Karpas-422 (cell line): ENCODE measurements around the gene TMEM121B. TPM values are rescaled to one million over a fixed set of nuclear protein-coding genes. Genes with fewer than 3 reads are reported as not detected.

Experiments
- DNase-seq: peaks from one replicate; pipeline ENCODE4 v3.0.0-alpha.2; 2015
- H2AFZ ChIP-seq: fragments of 200-600 bp; sonication (generic); 2 replicates; pipeline ENCODE4 v1.6.1; 2014; ENCODE audit warnings: antibody characterized with exemption, low read length, mixed read lengths
- H3K27ac ChIP-seq: fragments of 200-600 bp; sonication (generic); 2 replicates; pipeline ENCODE4 v1.5.1; 2014; ENCODE audit warnings: mild to moderate bottlenecking, low read length, moderate library complexity
- H3K27me3 ChIP-seq: fragments of 200-600 bp; sonication (generic); 2 replicates; pipeline ENCODE4 v1.6.1; 2014; ENCODE audit warnings: low read length, mixed read lengths
- H3K36me3 ChIP-seq: fragments of 200-600 bp; sonication (generic); 2 replicates; pipeline ENCODE4 v1.6.1; 2014; ENCODE audit warnings: low read length, mixed read lengths; ENCODE audit not compliant: insufficient read depth
- H3K4me1 ChIP-seq: fragments of 200-600 bp; sonication (generic); 2 replicates; pipeline ENCODE4 v1.6.1; 2014; ENCODE audit warnings: mild to moderate bottlenecking, low read length, mixed read lengths
- H3K4me2 ChIP-seq: fragments of 200-600 bp; sonication (generic); 2 replicates; pipeline ENCODE4 v1.6.1; 2014; ENCODE audit warnings: low read length, low read depth, mild to moderate bottlenecking; ENCODE audit not compliant: poor library complexity, severe bottlenecking
- H3K4me3 ChIP-seq: fragments of 200-600 bp; sonication (generic); 2 replicates; pipeline ENCODE4 v1.5.1; 2014; ENCODE audit warnings: mild to moderate bottlenecking, antibody characterized with exemption, low read length, mixed read lengths
- H3K79me2 ChIP-seq: fragments of 200-600 bp; sonication (generic); 2 replicates; pipeline ENCODE4 v1.6.1; 2014; ENCODE audit warnings: mild to moderate bottlenecking, low read length, mixed read lengths
- H3K9ac ChIP-seq: fragments of 200-600 bp; sonication (generic); 2 replicates; pipeline ENCODE4 v1.6.0; 2014; ENCODE audit warnings: low read length
- H3K9me2 ChIP-seq: fragments of 200-600 bp; sonication (generic), shearing (Covaris generic); replicated peaks from 2 replicates; pipeline ENCODE4 v1.6.0; 2014; ENCODE audit warnings: mild to moderate bottlenecking, low read length, moderate library complexity; ENCODE audit not compliant: insufficient read depth
- H3K9me3 ChIP-seq: fragments of 300-700, 200-600 bp; sonication (generic); 2 replicates; pipeline ENCODE4 v1.6.1; 2014; ENCODE audit warnings: low read length, mixed read lengths
- H4K20me1 ChIP-seq: fragments of 200-600 bp; sonication (generic); 2 replicates; pipeline ENCODE4 v1.6.1; 2014; ENCODE audit warnings: mild to moderate bottlenecking, antibody characterized with exemption, low read length, low read depth; ENCODE audit not compliant: insufficient read depth
- total RNA-seq: library from RNA; depleted of rRNA; stranded (reverse); fragments of >200 nt; shearing (Covaris generic); gene quantifications from 2 replicates; pipeline ENCODE4 v1.2.3, GENCODE V29; 2014; ENCODE audit warnings: low replicate concordance

Gene TMEM121B
- total RNA-seq, 1 experiment from 2014 or later, result 0.04 TPM

DNA sequence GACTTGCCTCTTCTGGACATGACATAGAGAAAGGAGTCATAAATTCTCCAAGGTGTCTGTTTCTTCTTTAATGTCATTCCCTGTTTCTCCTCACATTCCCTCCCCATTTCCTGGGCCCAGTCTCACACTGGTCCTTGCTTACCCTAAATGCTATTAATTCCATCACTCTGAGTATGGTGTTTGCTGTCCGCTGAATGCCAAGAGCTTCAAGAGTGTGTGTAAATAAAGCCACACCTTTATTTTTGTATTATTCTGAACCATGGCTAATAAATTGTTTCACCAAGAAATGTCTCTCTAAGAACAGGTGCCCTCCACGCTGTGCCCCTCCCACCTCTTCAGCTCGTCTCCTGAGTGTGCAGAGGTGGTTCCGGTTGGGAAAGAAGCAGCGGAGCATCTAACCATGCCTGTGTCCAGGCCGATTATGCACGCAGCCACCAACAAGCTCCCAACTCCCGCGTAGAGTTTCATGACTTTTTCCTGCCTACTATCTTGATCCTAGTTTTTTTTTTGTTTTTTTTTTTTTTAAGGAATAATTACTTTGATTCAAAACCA is 8.6 kb downstream of the TMEM121B start:
- H3K4me1 ChIP-seq, result no peaks in the 10 kb centered on the region
- no peak overlapping the region for H3K4me2 ChIP-seq
- no peaks in the 10 kb centered on the region for H3K36me3 ChIP-seq
- H3K27ac ChIP-seq, result no peak overlapping the region
- H2AFZ ChIP-seq, result no peak overlapping the region
- H4K20me1 ChIP-seq, result peaks cover 4% of the 10 kb centered on the region; the same call in 1 of the 2 replicates
- no peaks in the 10 kb centered on the region for H3K79me2 ChIP-seq
- H3K4me3 ChIP-seq, result no peak overlapping the region
- H3K9me3 ChIP-seq, result no peaks in the 10 kb centered on the region
- H3K27me3 ChIP-seq, result no peaks in the 10 kb centered on the region
- no peak overlapping the region for H3K9ac ChIP-seq
- no peak for DNase-seq
- H3K9me2 ChIP-seq, result no peaks in the 10 kb centered on the region

DNA sequence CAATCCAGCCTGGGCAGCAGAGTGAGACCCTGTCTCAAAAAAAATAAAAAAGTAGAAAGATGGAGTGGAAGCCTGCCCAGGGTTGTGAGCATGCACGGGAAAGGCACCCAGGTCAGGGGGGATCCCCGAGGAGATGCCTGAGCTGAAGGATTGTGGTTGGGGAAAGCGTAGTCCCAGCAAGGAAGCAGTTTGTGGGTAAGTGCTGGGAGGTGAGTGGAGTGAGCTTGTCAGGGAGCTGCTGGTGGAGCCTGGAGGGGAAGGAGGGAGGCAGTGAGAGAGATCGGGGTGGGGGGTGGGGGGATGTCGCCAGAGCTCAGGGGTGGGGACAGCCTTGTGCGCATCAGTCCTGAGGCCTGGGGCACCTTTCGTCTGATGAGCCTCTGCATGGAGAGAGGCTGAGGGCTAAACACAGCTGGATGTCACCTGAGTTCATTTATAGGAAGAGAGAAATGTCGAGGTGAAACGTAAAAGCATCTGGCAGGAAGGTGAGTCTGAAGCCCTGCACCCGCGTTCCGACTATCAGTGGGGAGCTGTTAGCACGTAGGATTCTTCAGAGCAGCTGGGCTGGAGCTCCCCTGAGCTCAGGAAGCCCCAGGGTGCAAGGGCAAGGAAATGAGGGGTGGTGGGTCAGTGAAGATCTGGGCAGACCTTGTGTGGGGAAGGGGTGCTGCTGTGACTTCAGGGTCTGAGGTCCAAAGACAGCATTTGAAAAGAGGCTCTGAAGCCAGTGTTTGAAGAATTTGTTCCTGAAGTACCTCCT is 10.2 kb downstream of the TMEM121B start:
- Histone ChIP-seq H3K4me1 (no peaks in the 10 kb centered on the region), H4K20me1 (peaks cover 4% of the 10 kb centered on the region; the same call in 1 of the 2 replicates), H3K9me2 (no peaks in the 10 kb centered on the region), H3K27ac (no peak overlapping the region), H2AFZ (no peak overlapping the region), H3K4me2 (no peak overlapping the region), H3K36me3 (no peaks in the 10 kb centered on the region), H3K4me3 (no peak overlapping the region), H3K79me2 (no peaks in the 10 kb centered on the region), H3K9me3 (no peaks in the 10 kb centered on the region), H3K9ac (no peak overlapping the region), H3K27me3 (no peaks in the 10 kb centered on the region)
- DNase-seq, result no peak

DNA sequence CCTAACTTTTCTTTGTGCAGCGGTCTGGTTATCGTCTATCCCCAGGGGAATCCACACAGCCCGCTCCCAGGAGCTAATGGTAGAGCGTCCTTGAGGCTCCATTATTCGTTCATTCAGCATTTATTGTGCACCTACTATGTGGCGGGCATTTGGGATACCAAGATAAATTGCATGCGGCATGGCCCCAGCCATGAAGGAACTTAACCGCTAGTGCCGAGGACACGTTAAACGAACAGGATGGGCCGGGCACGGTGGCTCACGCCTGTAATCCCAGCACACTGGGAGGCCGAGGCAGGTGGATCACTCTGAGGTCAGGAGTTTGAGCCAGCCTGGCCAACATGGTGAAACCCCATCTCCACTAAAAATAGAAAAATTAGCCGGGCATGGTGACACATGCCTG is 11.2 kb downstream of the TMEM121B start:
- no peak for DNase-seq
- Histone ChIP-seq H3K27me3 (no peaks in the 10 kb centered on the region), H3K4me3 (no peak overlapping the region), H3K27ac (no peak overlapping the region), H4K20me1 (peaks cover 4% of the 10 kb centered on the region; the same call in 1 of the 2 replicates), H3K9ac (no peak overlapping the region), H3K9me3 (no peaks in the 10 kb centered on the region), H3K36me3 (no peaks in the 10 kb centered on the region), H3K4me1 (peaks cover 1% of the 10 kb centered on the region; the same call in 1 of the 2 replicates), H2AFZ (no peak overlapping the region), H3K79me2 (no peaks in the 10 kb centered on the region), H3K9me2 (no peaks in the 10 kb centered on the region), H3K4me2 (no peak overlapping the region)

DNA sequence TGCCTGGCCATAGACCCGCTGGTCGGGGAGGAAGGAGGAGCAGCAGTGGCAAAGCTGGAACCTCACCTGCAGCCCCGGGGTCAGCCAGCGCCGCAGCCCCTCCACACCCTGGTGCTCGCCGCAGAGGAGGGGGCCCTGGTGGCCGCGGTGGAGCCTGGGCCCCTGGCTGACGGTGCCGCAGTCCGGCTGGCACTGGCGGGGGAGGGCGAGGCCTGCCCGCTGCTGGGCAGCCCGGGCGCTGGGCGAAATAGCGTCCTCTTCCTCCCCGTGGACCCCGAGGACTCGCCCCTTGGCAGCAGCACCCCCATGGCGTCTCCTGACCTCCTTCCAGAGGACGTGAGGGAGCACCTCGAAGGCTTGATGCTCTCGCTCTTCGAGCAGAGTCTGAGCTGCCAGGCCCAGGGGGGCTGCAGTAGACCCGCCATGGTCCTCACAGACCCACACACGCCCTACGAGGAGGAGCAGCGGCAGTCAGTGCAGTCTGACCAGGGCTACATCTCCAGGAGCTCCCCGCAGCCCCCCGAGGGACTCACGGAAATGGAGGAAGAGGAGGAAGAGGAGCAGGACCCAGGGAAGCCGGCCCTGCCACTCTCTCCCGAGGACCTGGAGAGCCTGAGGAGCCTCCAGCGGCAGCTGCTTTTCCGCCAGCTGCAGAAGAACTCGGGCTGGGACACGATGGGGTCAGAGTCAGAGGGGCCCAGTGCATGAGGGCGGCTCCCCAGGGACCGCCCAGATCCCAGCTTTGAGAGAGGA is 11.9 kb downstream of the TMEM121B start:
- Histone ChIP-seq H3K9me3 (no peaks in the 10 kb centered on the region), H3K36me3 (no peaks in the 10 kb centered on the region), H3K4me3 (no peak overlapping the region), H3K79me2 (no peaks in the 10 kb centered on the region), H2AFZ (no peak overlapping the region), H3K27me3 (no peaks in the 10 kb centered on the region), H3K4me1 (peaks cover 7% of the 10 kb centered on the region), H3K4me2 (no peak overlapping the region), H3K27ac (no peak overlapping the region), H4K20me1 (peaks cover 4% of the 10 kb centered on the region; the same call in 1 of the 2 replicates), H3K9ac (no peak overlapping the region), H3K9me2 (no peaks in the 10 kb centered on the region)
- DNase-seq, result no peak

DNA sequence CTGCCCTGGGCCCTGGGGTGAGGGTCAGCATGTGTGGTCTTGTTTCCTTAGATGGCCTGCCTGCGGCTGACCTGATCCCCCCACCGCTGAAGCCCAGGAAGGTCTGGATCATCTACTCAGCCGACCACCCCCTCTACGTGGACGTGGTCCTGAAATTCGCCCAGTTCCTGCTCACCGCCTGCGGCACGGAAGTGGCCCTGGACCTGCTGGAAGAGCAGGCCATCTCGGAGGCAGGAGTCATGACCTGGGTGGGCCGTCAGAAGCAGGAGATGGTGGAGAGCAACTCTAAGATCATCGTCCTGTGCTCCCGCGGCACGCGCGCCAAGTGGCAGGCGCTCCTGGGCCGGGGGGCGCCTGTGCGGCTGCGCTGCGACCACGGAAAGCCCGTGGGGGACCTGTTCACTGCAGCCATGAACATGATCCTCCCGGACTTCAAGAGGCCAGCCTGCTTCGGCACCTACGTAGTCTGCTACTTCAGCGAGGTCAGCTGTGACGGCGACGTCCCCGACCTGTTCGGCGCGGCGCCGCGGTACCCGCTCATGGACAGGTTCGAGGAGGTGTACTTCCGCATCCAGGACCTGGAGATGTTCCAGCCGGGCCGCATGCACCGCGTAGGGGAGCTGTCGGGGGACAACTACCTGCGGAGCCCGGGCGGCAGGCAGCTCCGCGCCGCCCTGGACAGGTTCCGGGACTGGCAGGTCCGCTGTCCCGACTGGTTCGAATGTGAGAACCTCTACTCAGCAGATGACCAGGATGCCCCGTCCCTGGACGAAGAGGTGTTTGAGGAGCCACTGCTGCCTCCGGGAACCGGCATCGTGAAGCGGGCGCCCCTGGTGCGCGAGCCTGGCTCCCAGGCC is 12.7 kb downstream of the TMEM121B start:
- no peaks in the 10 kb centered on the region for H3K9me3 ChIP-seq
- peaks cover 4% of the 10 kb centered on the region; the same call in 1 of the 2 replicates for H4K20me1 ChIP-seq
- no peaks in the 10 kb centered on the region for H3K27me3 ChIP-seq
- no peak overlapping the region for H3K9ac ChIP-seq
- H3K4me3 ChIP-seq, result no peak overlapping the region
- H3K79me2 ChIP-seq, result no peaks in the 10 kb centered on the region
- H2AFZ ChIP-seq, result no peak overlapping the region
- no peaks in the 10 kb centered on the region for H3K9me2 ChIP-seq
- H3K36me3 ChIP-seq, result no peaks in the 10 kb centered on the region
- peaks cover 7% of the 10 kb centered on the region for H3K4me1 ChIP-seq
- DNase-seq, result no peak
- no peak overlapping the region for H3K4me2 ChIP-seq
- no peak overlapping the region for H3K27ac ChIP-seq

DNA sequence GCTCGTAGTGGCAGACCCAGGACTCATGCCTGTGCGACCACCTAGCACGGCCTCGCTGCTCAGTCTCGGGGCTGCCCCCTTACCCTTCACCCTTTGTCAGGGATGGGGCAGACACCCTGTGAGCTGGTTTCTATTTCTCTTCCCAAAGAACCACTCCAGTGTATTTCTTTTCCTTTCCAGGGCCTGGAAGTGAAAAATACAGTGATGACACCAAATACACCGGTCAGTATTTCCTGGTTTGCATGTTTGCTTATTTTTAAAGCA is 13.7 kb downstream of the TMEM121B start:
- Histone ChIP-seq H3K79me2 (no peaks in the 10 kb centered on the region), H3K4me2 (no peak overlapping the region)
- DNase-seq, result no peak

DNA sequence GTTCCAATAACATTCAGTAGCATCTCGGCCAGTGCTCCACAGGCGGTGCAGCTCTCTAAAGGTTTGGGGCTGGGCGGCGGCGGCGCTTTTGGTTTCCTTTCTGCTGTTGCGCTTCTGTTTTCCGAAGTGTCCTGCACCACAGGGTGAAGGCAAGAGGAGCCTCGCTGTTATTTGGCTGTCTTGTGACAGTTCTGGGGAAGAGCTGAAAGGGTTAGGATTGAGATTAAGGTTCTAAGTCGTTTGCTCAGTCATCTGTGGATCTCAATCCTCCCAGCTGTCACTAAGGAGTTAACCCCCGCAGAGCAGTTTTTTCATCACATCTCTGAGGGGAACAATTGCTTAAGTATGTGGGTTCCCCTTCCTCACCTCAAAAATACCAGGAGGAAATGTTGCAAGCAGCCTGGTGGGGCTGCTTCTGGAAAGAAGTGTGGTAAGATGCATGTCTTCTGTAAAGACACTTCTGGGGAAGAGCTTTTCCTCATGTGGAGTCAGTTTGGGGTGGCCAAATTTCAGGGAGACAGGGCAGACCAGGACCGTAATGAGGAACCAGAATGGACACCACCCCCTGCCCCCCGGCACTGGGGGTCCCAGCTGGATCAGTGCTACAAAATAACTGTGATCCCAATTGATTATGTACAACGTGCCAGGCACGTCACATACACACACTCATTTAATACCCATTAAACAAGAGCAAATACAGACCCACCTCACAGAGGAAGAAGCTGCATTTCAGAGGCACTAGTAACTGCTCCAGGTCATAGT is 14.2 kb downstream of the TMEM121B start:
- H3K4me2 ChIP-seq, result no peak overlapping the region
- H4K20me1 ChIP-seq, result peaks cover 4% of the 10 kb centered on the region; the same call in 1 of the 2 replicates
- no peak for DNase-seq
- H3K79me2 ChIP-seq, result no peaks in the 10 kb centered on the region
- no peak overlapping the region for H2AFZ ChIP-seq
- no peaks in the 10 kb centered on the region for H3K9me3 ChIP-seq
- no peak overlapping the region for H3K4me3 ChIP-seq
- H3K9ac ChIP-seq, result no peak overlapping the region
- no peaks in the 10 kb centered on the region for H3K36me3 ChIP-seq
- H3K9me2 ChIP-seq, result no peaks in the 10 kb centered on the region
- H3K4me1 ChIP-seq, result peaks cover 7% of the 10 kb centered on the region
- H3K27me3 ChIP-seq, result no peaks in the 10 kb centered on the region
- no peak overlapping the region for H3K27ac ChIP-seq

More for the DNA sequence above, 13.7 kb downstream of the TMEM121B start:
- no peak overlapping the region for H3K4me3 ChIP-seq
- no peaks in the 10 kb centered on the region for H3K9me2 ChIP-seq
- H3K27ac ChIP-seq, result no peak overlapping the region
- no peaks in the 10 kb centered on the region for H3K27me3 ChIP-seq
- no peak overlapping the region for H2AFZ ChIP-seq
- peaks cover 4% of the 10 kb centered on the region; the same call in 1 of the 2 replicates for H4K20me1 ChIP-seq
- no peaks in the 10 kb centered on the region for H3K36me3 ChIP-seq
- no peak overlapping the region for H3K9ac ChIP-seq
- H3K4me1 ChIP-seq, result peaks cover 7% of the 10 kb centered on the region
- H3K9me3 ChIP-seq, result no peaks in the 10 kb centered on the region
